Neural cell (in vitro differentiated cells): ENCODE measurements around the gene CELSR1.

Source experiments
- EP300 ChIP-seq: fragments of 450-650 bp; conservative IDR thresholded peaks from 2 replicates; pipeline ENCODE4 v1.6.1; 2014; ENCODE audit warnings: antibody characterized with exemption, mild to moderate bottlenecking, moderate library complexity; ENCODE audit not compliant: poor library complexity, severe bottlenecking
- EZH2 ChIP-seq: fragments of 200-600, 300-800 bp; shearing (Covaris generic), sonication (generic); IDR thresholded peaks from 2 replicates; pipeline ENCODE4 v1.6.1; 2014; ENCODE audit warnings: antibody characterized with exemption, low read length, borderline replicate concordance, mild to moderate bottlenecking; ENCODE audit not compliant: insufficient read depth, poor library complexity, severe bottlenecking
- MXI1 ChIP-seq: fragments of 450-650 bp; conservative IDR thresholded peaks from 2 replicates; pipeline ENCODE4 v1.6.1; 2014; ENCODE audit warnings: antibody characterized with exemption, mild to moderate bottlenecking; ENCODE audit not compliant: poor library complexity, severe bottlenecking
- POLR2AphosphoS5 ChIP-seq: IDR thresholded peaks from 2 replicates; pipeline ENCODE4 v1.6.1; 2012
- RAD21 ChIP-seq: fragments of 450-650 bp; conservative IDR thresholded peaks from 2 replicates; pipeline ENCODE4 v1.6.1; 2014; ENCODE audit warnings: antibody characterized with exemption, mild to moderate bottlenecking, moderate library complexity
- SMC3 ChIP-seq: fragments of 450-650 bp; conservative IDR thresholded peaks from 2 replicates; pipeline ENCODE4 v1.6.1; 2014; ENCODE audit warnings: antibody characterized with exemption, mild to moderate bottlenecking, moderate library complexity; ENCODE audit not compliant: poor library complexity
- TAF1 ChIP-seq: IDR thresholded peaks from 2 replicates; pipeline ENCODE4 v1.6.1; 2012; ENCODE audit warnings: low read depth
- TF ChIP-seq, protein P1 (sequence below): fragments of 450-650 bp; IDR thresholded peaks from 2 replicates; pipeline ENCODE4 v1.5.1; 2014; ENCODE audit warnings: antibody characterized with exemption, mild to moderate bottlenecking, moderate library complexity; ENCODE audit not compliant: poor library complexity, severe bottlenecking
- TF ChIP-seq, protein P2 (sequence below): IDR thresholded peaks from 2 replicates; pipeline ENCODE4 v1.6.1; 2012; ENCODE audit warnings: borderline replicate concordance

DNA sequence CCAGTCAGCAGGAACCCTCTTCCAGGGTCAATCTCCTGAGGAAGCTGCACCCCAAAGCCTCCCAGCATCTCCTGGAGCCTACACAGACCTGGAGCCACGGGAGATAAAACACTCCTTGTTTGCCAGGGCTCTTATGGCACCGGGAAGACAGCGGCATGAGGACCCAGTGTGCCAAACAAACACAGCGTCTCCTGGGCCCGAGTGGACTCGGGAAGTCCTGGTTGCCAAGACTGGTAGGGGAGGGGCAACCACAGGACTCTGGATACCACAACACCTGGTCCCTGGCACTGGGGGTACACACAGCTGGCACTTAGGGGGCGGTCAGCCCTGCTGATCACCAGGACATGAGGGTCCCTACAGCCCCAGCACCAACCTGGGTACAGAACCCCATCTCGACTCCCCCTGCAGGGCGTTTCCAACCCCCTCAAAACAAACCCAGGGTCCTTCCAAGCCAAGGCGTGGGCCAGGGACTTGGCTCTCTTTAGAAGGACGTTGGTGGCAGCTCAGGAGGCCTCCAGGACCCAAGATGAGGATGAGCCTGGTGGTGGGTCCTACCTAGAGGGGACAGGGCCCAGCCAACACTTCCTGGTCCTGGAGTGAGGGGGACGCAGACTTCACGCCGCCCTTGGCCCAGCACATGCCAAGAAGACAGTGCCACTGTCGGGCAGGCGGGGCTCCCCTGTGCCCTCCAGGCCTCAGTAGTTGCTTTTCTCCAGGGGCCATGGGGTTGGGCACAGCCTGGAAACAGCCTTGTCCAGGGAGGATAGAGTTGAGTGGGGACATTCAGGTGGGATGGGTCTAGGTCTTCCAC lies 85.0 kb downstream of the CELSR1 start:
- TF ChIP-seq, protein P1, sequence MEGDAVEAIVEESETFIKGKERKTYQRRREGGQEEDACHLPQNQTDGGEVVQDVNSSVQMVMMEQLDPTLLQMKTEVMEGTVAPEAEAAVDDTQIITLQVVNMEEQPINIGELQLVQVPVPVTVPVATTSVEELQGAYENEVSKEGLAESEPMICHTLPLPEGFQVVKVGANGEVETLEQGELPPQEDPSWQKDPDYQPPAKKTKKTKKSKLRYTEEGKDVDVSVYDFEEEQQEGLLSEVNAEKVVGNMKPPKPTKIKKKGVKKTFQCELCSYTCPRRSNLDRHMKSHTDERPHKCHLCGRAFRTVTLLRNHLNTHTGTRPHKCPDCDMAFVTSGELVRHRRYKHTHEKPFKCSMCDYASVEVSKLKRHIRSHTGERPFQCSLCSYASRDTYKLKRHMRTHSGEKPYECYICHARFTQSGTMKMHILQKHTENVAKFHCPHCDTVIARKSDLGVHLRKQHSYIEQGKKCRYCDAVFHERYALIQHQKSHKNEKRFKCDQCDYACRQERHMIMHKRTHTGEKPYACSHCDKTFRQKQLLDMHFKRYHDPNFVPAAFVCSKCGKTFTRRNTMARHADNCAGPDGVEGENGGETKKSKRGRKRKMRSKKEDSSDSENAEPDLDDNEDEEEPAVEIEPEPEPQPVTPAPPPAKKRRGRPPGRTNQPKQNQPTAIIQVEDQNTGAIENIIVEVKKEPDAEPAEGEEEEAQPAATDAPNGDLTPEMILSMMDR, result no peak
- no peak for TF ChIP-seq RAD21
- TF ChIP-seq TAF1, result no peak
- no peak for TF ChIP-seq EP300
- TF ChIP-seq EZH2, result no peak
- TF ChIP-seq, protein P2, sequence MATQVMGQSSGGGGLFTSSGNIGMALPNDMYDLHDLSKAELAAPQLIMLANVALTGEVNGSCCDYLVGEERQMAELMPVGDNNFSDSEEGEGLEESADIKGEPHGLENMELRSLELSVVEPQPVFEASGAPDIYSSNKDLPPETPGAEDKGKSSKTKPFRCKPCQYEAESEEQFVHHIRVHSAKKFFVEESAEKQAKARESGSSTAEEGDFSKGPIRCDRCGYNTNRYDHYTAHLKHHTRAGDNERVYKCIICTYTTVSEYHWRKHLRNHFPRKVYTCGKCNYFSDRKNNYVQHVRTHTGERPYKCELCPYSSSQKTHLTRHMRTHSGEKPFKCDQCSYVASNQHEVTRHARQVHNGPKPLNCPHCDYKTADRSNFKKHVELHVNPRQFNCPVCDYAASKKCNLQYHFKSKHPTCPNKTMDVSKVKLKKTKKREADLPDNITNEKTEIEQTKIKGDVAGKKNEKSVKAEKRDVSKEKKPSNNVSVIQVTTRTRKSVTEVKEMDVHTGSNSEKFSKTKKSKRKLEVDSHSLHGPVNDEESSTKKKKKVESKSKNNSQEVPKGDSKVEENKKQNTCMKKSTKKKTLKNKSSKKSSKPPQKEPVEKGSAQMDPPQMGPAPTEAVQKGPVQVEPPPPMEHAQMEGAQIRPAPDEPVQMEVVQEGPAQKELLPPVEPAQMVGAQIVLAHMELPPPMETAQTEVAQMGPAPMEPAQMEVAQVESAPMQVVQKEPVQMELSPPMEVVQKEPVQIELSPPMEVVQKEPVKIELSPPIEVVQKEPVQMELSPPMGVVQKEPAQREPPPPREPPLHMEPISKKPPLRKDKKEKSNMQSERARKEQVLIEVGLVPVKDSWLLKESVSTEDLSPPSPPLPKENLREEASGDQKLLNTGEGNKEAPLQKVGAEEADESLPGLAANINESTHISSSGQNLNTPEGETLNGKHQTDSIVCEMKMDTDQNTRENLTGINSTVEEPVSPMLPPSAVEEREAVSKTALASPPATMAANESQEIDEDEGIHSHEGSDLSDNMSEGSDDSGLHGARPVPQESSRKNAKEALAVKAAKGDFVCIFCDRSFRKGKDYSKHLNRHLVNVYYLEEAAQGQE, result no peak
- TF ChIP-seq POLR2AphosphoS5, result no peak
- TF ChIP-seq MXI1, result no peak
- TF ChIP-seq SMC3, result no peak
